ENCODE measurements around the gene MRPL41. TPM values are rescaled to one million over a fixed set of nuclear protein-coding genes. Genes with fewer than 3 reads are reported as not detected.
"Not testable (repeated sequence)": the region's sequence is repeated elsewhere in the genome, so short reads cannot be mapped to it uniquely, and the experiment has no call there.

Gene MRPL41
- total and polyA plus RNA-seq, 11 donors: 118 to 847 (median 196) TPM

DNA sequence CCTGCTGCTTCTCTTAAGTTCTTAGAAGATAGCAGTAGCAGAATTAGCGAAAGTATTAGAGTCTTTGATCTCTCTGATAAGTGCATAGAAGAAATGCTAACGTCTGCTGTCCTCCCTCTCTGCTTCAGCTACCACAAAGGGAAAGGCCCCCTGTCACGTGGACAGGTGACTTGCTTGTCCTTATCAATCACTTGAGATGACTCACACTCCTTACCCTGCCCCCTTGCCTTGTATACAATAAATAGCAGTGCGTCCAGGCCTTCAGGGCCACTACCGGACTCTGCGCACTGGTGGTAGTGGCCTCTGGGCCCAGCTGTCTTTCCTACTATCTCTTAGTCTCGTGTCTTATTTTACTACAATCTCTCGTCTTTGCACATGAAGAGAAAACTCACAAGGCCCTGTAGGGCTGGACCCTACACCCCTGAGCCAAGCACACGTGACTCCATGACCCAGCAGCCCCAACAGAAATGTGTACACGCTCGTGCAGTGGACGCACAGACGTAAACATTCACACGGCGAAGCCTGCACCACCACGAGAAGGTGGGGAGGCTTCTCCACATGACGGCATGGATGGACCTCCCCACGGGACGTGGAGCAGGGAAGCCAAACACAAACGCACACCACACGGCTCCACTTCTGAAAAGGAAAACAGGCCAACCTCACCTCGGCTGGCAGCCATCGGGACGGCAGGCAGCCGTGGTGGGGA is 39.8 kb upstream of the MRPL41 start:
- Histone ChIP-seq H3K4me1 (no peaks in the 10 kb centered on the region), H3K36me3 (peaks cover 0 to 6% (median 0%) of the 10 kb centered on the region in 9 donors), H3K9me3 (peaks cover 0 to 8% (median 0%) of the 10 kb centered on the region in 12 donors), H3K4me3 (no peak overlapping the region), H3K27ac (no peak overlapping the region), H3K27me3 (no peaks in the 10 kb centered on the region)
- intact Hi-C loops (cut with DNase I): no loop called here
- no peak for ATAC-seq
- TF ChIP-seq CTCF (IDR thresholded peaks at IDR 0.05) (no peak), POLR2A (IDR thresholded peaks at IDR 0.05) (no peak)
- 89 to 91% (median 90%) methylated on average over 25 of the region's 25 CpGs for WGBS, 4 donors
- no peak for DNase-seq

DNA sequence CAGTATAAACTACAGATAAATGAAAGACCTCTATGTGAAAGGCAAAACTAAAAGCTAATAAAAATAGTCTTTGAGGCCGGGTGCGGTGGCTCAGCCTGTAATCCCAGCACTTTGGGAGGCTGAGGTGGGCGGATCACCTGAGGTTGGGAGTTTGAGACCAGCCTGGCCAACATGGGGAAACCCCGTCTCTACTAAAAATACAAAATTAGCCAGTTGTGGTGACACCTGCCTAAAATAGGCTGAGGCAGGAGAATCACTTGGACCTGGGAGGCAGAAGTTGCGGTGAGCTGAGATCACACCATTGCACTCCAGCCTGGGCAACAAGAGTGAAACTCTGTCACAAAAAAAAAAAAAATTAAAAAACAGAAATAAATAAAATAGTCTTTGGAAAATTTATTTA is 38.5 kb upstream of the MRPL41 start:
- H3K27me3 ChIP-seq; ATAC-seq; H3K4me1 ChIP-seq; intact Hi-C loops (cut with DNase I); H3K36me3 ChIP-seq; H3K4me3 ChIP-seq; DNase-seq; H3K9me3 ChIP-seq; H3K27ac ChIP-seq: not testable (repeated sequence)
- 90 to 96% (median 94%) methylated on average over 5 of the region's 5 CpGs for WGBS, 4 donors

- H3K4me3 ChIP-seq; H3K27ac ChIP-seq; intact Hi-C loops (cut with DNase I); H3K9me3 ChIP-seq; H3K27me3 ChIP-seq; H3K36me3 ChIP-seq; ATAC-seq; H3K4me1 ChIP-seq; DNase-seq: not testable (repeated sequence)
- WGBS, 4 donors: 87 to 93% (median 92%) methylated on average over 20 to 42 of the region's 42 CpGs
These were observed 37.7 kb upstream of the MRPL41 start for GRCh38 chr9:137513801-137514570.

DNA sequence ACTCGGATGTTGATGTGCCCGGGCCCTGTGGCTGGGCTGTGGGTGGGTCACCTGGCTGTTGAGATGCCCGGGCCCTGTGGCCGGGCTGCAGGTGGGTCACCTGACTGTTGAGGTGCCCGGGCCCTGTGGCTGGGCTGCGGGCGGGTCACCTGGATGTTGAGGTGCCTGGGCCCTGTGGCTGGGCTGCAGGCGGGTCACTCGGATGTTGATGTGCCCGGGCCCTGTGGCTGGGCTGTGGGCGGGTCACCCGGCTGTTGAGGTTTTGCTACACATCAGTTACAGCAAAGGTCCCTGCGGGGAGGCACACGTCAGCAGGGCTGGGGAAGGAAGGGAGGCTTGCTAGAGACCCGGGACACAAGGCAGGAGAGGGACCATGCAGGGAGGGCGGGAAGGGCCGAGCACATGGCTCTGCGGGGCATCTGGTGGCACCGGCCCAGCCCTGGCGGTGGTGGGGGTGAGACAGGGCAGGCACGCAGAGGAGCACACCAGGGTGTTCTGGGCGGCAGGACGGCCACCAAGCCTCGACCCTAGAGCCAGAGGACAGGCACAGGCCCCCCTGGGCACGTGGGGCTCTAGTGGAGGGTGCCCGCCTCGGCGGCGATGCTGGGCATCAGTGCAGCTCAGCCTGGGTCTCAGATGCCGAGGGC is 36.9 kb upstream of the MRPL41 start:
- DNase-seq (no peak), ATAC-seq (peak in 1 of 4 donors; percentile 34)
- intact Hi-C loops (cut with DNase I): no loop called here
- Histone ChIP-seq H3K27ac (no peak overlapping the region), H3K27me3 (no peaks in the 10 kb centered on the region), H3K4me1 (no peaks in the 10 kb centered on the region), H3K9me3 (peaks cover 0 to 3% (median 0%) of the 10 kb centered on the region in 12 donors), H3K36me3 (peaks cover 0 to 6% (median 0%) of the 10 kb centered on the region in 9 donors), H3K4me3 (no peak overlapping the region)
- 91 to 92% (median 92%) methylated on average over 20 to 30 of the region's 30 CpGs for WGBS, 4 donors
- TF ChIP-seq CTCF (IDR thresholded peaks at IDR 0.05) (no peak), POLR2A (IDR thresholded peaks at IDR 0.05) (no peak)

DNA sequence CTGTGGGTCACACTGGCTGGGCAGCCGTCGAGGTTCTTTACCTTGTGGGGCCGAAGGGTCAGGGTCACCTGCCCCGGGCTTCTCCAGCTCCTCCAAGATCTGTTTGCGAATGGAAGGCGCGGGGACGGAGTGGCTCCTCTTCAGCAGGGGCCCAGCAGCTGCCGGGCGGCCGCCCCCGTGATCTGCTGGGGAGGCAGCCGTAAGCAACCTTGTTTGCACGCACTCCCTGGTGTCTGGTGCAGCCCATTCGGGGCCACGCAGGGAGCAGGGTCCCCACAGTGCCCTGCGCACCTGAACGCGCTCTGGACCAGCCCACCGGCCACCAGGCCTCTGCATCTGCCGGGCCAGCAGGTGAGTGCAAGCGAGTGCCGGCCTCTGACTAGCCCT is 36.3 kb upstream of the MRPL41 start:
- intact Hi-C loops (cut with DNase I): no loop called here
- 85 to 93% (median 91%) methylated on average over 23 of the region's 23 CpGs for WGBS, 4 donors
- Histone ChIP-seq H3K27ac (no peak overlapping the region), H3K36me3 (peaks cover 0 to 6% (median 0%) of the 10 kb centered on the region in 9 donors), H3K4me1 (no peaks in the 10 kb centered on the region), H3K9me3 (no peaks in the 10 kb centered on the region), H3K4me3 (no peak overlapping the region), H3K27me3 (no peaks in the 10 kb centered on the region)
- TF ChIP-seq CTCF (IDR thresholded peaks at IDR 0.05) (no peak), POLR2A (IDR thresholded peaks at IDR 0.05) (no peak)
- peak in 1 of 4 donors; percentile 34 for ATAC-seq
- DNase-seq: no peak
